Thoracic aorta (tissue), 2 donors: ENCODE data around the gene KCNE1. TPM values are rescaled to one million over a fixed set of nuclear protein-coding genes. Genes with fewer than 3 reads are reported as not detected.
"Not testable (repeated sequence)": the region's sequence is repeated elsewhere in the genome, so short reads cannot be mapped to it uniquely, and the experiment has no call there.

ENCODE experiments used
- ATAC-seq: fragments of 150-250 bp; one replicate; pipeline ENCODE4 v1.8.0; 2017; ENCODE audit warnings: low read depth; ENCODE audit not compliant: insufficient number of reproducible peaks, low FRiP score
- DNase-seq: peaks from one replicate; pipeline ENCODE4 v3.0.0-alpha.2; 2020; ENCODE audit warnings: low spot score
- H3K27ac ChIP-seq, 2 donors: fragments of 200-600 bp; sonication (generic); 1 replicate in 1 of 2; 2 replicates in 1 of 2; pipeline ENCODE4 v1.5.1; 2016; ENCODE audit warnings: mild to moderate bottlenecking in 2 of 2, moderate library complexity in 2 of 2
- H3K27me3 ChIP-seq: fragments of 200-600 bp; sonication (generic); replicated peaks from 2 replicates; pipeline ENCODE4 v1.6.0; 2016; ENCODE audit warnings: mild to moderate bottlenecking; ENCODE audit not compliant: insufficient read depth
- H3K36me3 ChIP-seq: fragments of 200-600 bp; sonication (generic); one replicate; pipeline ENCODE4 v1.5.1; 2016
- H3K4me1 ChIP-seq, 2 donors: fragments of 200-600 bp; sonication (generic); 1 replicate in 1 of 2; 2 replicates in 1 of 2; pipeline versions ENCODE4 v1.5.1 to v1.6.0; 2016; ENCODE audit warnings: low read depth in 2 of 2, mild to moderate bottlenecking in 1 of 2; ENCODE audit not compliant: control insufficient read depth in 1 of 2
- H3K4me3 ChIP-seq: fragments of 200-600 bp; sonication (generic); 2 replicates; pipeline ENCODE4 v1.5.1; 2016; ENCODE audit warnings: mild to moderate bottlenecking
- H3K9me3 ChIP-seq: fragments of 200-600 bp; sonication (generic); 2 replicates; pipeline ENCODE4 v1.5.1; 2016
- total RNA-seq, 2 donors: library from RNA; depleted of rRNA; stranded (reverse); fragments of >200 nt; gene quantifications; one replicate each; pipeline versions ENCODE4 v1.1.0 to v1.2.3, GENCODE V29; 2016

The KCNE1 gene
- total RNA-seq, 2 donors from 2014 or later: 10.8 TPM

DNA sequence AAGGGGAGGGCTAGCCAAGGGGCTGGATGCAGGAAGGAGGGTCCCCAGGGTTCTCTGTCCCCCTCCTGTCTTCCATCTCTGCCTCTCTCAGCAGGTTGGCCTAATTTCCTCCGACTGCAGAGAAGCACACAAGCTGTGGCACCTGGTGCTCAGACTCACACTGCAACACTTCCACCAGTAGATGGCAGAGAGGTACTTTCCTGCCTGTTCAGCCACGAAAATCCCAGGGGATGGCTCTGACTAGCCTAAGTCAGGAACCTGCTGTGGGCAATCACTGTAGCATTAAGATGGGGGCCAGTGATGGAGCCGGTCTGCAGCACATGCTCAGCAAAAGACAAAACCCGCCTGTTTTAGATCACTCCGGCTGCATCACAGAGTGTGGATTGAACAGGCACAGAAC lies 82.3 kb downstream of the KCNE1 start:
- not testable (repeated sequence) for H3K27ac ChIP-seq, H3K4me1 ChIP-seq, ATAC-seq, DNase-seq, H3K9me3 ChIP-seq, H3K27me3 ChIP-seq, H3K4me3 ChIP-seq, H3K36me3 ChIP-seq

DNA sequence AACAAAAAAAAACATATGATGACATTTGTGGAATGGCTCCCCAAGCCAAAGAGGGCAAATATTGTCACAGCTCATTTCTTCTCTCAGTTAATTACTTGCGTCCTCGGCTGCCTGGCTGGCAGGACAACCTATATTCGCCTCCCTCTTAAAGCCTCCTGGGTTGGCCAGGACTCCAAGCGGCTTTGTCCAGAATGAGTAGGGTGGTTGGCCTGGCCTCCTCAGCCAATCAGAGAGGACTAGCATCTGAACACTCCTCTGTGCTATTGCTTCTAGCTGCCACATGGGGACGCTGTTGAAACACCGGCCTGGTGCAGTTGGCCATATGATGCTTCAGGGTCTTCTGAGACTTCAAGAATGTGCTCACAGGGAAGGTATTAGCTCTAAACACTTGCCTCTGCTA lies 83.6 kb downstream of the KCNE1 start:
- H3K9me3 ChIP-seq, H3K27ac ChIP-seq, H3K4me3 ChIP-seq, DNase-seq, H3K36me3 ChIP-seq, H3K4me1 ChIP-seq, ATAC-seq, H3K27me3 ChIP-seq: not testable (repeated sequence)

DNA sequence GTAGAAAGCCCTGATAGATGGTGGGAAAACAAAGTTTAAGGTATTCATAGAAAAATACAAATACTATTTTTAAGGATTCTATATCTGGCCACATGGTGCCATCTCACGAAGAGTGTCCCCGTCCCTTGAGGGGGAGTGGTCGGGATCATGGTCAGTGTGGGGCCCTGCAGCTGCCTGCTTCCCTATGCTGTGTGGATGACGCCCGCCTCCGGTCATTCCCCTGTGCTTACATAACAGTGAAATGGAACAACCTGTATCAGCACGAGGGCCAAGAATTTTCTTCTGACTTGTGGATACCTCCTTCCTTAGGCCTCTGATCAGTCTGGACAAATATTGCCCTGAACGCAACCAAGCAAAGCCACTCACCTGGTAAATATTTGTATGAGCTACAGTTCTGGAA lies 84.7 kb downstream of the KCNE1 start:
- not testable (repeated sequence) for DNase-seq, H3K4me1 ChIP-seq, H3K9me3 ChIP-seq, H3K27ac ChIP-seq, H3K36me3 ChIP-seq, H3K4me3 ChIP-seq, H3K27me3 ChIP-seq, ATAC-seq

DNA sequence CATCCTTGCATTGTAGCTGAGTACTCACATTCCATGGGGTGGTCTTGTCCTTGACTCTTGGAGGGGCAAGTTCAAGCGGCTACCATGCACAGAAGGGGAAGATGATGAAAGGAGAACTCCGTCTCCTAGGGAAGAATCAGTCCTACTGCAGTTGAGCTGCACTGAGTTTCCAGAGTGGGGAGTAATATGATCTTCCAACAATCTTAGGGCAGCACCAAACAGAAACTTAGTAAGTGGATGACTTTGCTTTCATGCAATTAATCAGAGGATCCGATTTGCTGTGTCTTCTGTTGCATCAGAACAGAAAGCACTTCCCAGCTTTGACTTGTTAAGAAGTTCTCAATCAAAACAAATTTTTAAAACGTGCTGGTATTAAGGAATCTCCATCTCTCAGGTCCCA lies 88.2 kb downstream of the KCNE1 start, which contains the start of gene SMIM34:
SMIM34 (minus strand) TSS at position 147 of the 400 bp plus-strand sequence; CDS start at position 35, 112 bp downstream.
- not testable (repeated sequence) for H3K27me3 ChIP-seq, DNase-seq, H3K9me3 ChIP-seq, ATAC-seq, H3K27ac ChIP-seq, H3K4me1 ChIP-seq, H3K4me3 ChIP-seq, H3K36me3 ChIP-seq

DNA sequence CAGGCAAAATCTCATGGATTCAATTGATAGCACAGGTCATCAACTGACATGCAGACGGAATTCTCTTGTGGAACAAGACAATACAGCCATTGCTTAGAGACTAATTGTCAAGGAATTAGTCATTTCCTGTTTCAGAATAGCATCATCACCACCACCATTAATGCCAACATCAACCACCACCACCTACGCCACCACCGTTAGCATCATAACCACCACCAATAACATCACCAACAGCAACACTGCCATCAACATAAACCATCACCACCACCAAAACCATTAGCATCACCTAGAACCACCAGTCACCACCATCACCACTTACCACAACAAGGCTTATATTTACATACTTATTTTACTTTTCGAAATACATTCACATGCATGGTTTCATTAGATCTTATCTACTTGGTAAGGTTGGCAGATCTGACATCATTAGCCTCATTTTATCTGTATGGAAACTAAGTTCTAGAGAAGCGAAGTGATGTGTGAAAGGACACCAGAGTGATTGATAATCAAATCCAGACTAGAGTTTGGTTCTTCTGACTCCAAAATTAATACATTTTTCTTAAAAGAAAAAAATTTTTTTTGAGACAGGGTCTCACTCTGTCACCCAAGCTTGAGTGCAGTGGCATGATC lies 94.4 kb downstream of the KCNE1 start:
- not testable (repeated sequence) for H3K36me3 ChIP-seq, H3K27me3 ChIP-seq, H3K4me1 ChIP-seq, ATAC-seq, H3K9me3 ChIP-seq, H3K27ac ChIP-seq, DNase-seq, H3K4me3 ChIP-seq

DNA sequence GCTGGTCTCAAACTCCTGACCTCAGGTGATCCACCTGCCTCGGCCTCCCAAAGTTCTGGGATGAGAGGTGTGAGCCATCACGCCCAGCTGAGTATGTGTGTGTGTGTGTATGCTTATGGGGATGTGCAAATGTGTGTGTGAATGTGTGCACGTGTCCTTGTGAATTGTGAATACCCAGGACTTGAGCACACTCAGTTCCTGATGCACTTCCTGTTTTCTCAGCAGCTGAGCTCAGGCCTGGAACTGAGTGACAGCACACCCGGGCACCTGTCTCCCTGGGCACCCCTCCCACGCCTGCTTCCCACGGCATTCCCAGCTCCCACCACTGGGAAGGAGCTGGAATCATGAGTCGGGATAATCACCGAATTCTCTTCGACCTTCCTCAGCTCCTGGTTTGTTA lies 104.7 kb downstream of the KCNE1 start:
- ATAC-seq, H3K27me3 ChIP-seq, H3K4me1 ChIP-seq, H3K4me3 ChIP-seq, H3K27ac ChIP-seq, H3K36me3 ChIP-seq, DNase-seq, H3K9me3 ChIP-seq: not testable (repeated sequence)

DNA sequence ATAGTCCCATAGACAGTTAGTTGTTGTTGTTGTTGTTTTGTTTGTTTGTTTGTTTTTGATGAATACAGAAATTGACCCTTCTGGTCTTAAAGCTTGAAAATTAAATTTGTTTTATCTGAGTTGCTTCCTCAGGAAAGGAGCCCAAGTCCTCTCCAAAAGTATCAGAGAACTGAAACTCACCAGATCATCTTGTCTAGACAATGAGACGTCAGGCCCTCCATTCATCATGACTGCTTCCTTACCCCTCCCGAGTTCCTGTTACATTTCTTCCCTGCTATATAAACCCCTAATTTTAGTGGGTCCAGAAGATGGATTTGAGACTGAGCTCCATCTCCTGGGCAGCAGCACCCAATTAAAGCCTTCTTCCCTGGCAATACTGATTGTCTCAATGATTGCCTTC lies 105.3 kb downstream of the KCNE1 start:
- H3K27me3 ChIP-seq, H3K9me3 ChIP-seq, H3K36me3 ChIP-seq, H3K4me3 ChIP-seq, H3K27ac ChIP-seq, ATAC-seq, DNase-seq, H3K4me1 ChIP-seq: not testable (repeated sequence)

DNA sequence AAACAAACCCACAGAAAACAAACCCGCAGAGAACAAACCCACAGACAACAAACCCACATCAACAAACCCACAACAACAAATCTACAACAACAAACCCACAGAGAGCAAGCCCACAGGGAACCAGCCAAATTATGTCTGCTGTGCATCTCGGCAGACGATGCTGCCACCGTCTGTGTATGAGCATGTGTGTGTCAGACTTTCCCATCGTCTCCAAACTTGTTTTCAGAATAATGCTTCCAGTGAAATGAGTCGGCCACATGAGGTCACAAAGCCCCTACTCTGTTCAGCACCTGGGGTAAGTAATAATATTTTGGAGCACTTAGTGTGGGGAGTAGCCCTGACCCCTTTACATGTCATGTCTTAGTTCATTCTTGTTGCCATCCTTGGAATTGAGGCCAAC lies 105.9 kb downstream of the KCNE1 start:
- not testable (repeated sequence) for H3K4me1 ChIP-seq, H3K4me3 ChIP-seq

DNA sequence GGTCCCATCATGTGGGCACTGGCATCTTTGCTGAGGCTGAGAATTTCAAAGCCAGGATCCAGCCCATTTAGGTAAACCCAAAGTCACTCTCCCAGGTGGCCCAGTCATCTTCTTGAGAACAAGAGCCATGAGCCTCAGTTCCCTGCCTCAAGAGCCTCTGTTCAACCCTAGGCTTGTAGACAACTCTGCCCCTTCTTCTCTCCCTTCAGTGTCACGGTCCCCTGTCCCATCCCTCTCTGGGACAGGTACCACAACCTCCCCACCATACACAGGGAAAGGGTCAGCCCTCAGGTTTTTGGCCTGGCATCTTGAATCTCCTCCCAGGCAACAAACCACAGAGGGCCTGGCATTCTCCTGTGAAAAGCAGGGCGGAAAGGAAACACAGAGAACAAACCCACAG lies 106.3 kb downstream of the KCNE1 start:
- DNase-seq, H3K36me3 ChIP-seq, H3K27ac ChIP-seq, H3K9me3 ChIP-seq, H3K27me3 ChIP-seq, H3K4me1 ChIP-seq, H3K4me3 ChIP-seq, ATAC-seq: not testable (repeated sequence)

More for the DNA sequence above, 105.9 kb downstream of the KCNE1 start:
- not testable (repeated sequence) for H3K27ac ChIP-seq, H3K36me3 ChIP-seq, H3K9me3 ChIP-seq, ATAC-seq, H3K27me3 ChIP-seq, DNase-seq

DNA sequence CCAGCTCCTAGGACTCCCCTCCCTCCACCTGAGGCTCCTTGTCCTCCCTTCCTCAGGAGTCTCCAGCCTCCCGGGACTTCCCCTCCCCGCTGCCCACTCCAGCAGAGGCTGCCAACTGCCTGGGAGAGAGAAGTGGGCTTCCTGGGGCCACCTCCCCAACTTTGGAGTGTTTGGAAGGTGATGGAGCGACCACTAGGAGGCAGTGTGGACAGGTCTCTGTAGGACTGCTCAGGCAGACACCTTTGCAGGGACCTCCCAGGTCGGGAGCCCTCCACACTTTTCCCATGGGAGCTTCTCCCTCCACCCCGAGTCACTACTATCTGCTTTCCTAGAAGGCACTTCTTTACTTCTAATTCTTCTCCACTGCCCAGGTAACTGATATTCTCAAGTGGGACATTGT lies 107.3 kb downstream of the KCNE1 start:
- H3K27me3 ChIP-seq, DNase-seq, H3K4me1 ChIP-seq, ATAC-seq, H3K9me3 ChIP-seq, H3K36me3 ChIP-seq, H3K4me3 ChIP-seq, H3K27ac ChIP-seq: not testable (repeated sequence)

DNA sequence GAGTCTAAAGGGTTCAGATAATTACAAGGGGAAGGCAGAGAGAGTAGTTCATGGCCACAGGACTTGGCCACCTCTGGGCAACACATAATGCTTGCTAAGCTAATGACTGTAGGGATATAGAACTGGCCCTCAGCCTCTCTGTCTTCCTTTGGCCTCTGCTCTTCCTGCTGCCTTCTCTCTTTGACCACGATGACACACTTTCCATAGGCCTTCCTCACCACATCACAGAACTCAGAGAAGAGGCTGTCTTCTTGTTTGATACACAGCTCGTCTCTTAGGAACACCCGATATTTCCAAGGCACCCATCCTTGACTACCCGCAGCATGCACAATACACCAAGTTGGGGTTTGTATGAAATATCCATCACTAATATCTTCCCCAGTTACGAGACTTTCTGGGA lies 111.5 kb downstream of the KCNE1 start:
- not testable (repeated sequence) for H3K9me3 ChIP-seq, H3K4me3 ChIP-seq, DNase-seq, ATAC-seq, H3K27ac ChIP-seq, H3K4me1 ChIP-seq, H3K36me3 ChIP-seq, H3K27me3 ChIP-seq
